Activated T-helper 1 cell treated with anti-CD3 and anti-CD28 coated beads, Interleukin-12 subunit alpha, Interleukin-12 subunit beta, Interleukin-2, Interleukin-4 antibody, amounts not matched to agents 30 ng/mL and 10 ng/mL and 1 ng/mL, durations not matched to agents 14 hours and 24 hours and 36 hours (primary cell): ENCODE measurements around the gene MGST2. TPM values are rescaled to one million over a fixed set of nuclear protein-coding genes. Genes with fewer than 3 reads are reported as not detected.

Experiments used
- DNase-seq: peaks from one replicate; pipeline ENCODE4 v3.0.0; 2021; ENCODE audit warnings: low spot score
- H3K27ac Mint-ChIP-seq: one replicate; pipeline ENCODE4 v1.8.0; 2021; ENCODE audit warnings: mild to moderate bottlenecking, mixed read lengths
- H3K27me3 Mint-ChIP-seq: one replicate; pipeline ENCODE4 v1.8.0; 2022; ENCODE audit warnings: mild to moderate bottlenecking, moderate library complexity, mixed read lengths; ENCODE audit not compliant: insufficient read depth
- H3K36me3 Mint-ChIP-seq: one replicate; pipeline ENCODE4 v1.8.0; 2021; ENCODE audit warnings: low read depth, mixed read lengths
- H3K4me1 Mint-ChIP-seq: one replicate; pipeline ENCODE4 v1.8.0; 2021; ENCODE audit warnings: low read depth, mixed read lengths
- H3K4me3 Mint-ChIP-seq: one replicate; pipeline ENCODE4 v1.8.0; 2021; ENCODE audit warnings: mild to moderate bottlenecking, moderate library complexity, mixed read lengths
- H3K9me3 Mint-ChIP-seq: one replicate; pipeline ENCODE4 v1.8.0; 2021; ENCODE audit warnings: mixed read lengths
- intact Hi-C: fragments of 100-400 bp; cut with micrococcal nuclease; formaldehyde crosslinking; loops from one replicate; pipeline ENCODE4 v1.15.1; 2024
- total RNA-seq: library from RNA; stranded (reverse); gene quantifications from 2 replicates; pipeline ENCODE4 v1.2.3, GENCODE V29; 2022

Gene MGST2
- total RNA-seq, 1 donor from 2014 or later = 22.4 TPM

DNA sequence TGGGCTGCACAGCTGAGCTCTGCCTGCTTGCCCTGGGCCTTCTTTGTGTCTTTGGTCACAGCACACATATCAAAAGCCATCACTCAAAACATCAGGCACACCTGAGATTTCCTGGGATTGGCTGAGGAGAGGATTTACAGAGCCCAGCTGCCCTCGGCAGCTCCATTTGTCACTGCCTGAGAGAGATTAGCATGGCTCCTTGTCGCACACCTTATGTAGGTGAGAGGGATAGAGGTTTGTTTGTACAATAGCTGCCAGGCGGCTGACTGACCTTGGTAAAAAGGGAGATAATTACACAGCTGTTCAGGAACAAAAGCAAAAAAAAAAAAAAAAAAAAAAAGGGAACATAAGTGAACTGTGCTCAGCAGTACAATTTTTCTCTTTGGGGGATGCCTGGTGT is 63.2 kb downstream of the MGST2 start:
- no peaks in the 10 kb centered on the region for H3K4me1 Mint-ChIP-seq
- no peaks in the 10 kb centered on the region for H3K9me3 Mint-ChIP-seq
- peaks cover 11% of the 10 kb centered on the region for H3K27me3 Mint-ChIP-seq
- H3K36me3 Mint-ChIP-seq = no peaks in the 10 kb centered on the region
- no peak overlapping the region for H3K27ac Mint-ChIP-seq
- no peak overlapping the region for H3K4me3 Mint-ChIP-seq
- intact Hi-C loops = no loop called here
- no peak for DNase-seq

DNA sequence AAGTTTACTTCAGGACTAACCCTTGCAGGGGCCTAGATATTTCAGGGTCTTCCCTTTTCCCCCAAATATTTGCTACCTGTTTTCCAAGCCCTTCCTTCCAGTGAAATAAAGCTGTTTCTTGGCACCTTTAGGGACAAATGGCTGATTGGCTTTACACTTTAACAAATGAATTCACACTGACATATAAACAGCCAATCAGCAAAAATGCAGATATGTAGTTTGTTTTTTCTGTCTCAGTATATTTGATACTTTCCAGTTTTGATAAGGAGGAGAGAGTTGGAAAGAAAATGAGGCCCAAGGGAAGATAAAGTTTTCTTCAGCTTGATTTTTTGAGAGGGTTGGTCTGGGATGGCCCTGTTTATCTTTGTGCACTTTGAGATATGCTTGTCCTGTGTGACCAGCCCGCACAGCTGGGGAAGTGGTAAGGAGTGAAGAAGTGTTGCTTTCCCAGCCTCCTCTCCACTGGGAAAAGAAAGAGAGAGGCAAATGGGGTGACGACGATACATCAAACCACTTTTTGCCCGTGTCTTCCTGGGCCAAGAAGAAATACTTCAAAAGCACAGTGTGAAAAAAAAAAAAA is 67.5 kb downstream of the MGST2 start:
- DNase-seq = no peak
- Mint-ChIP-seq H3K4me1 (peaks cover 6% of the 10 kb centered on the region), H3K27me3 (peaks cover 45% of the 10 kb centered on the region), H3K27ac (no peak overlapping the region), H3K9me3 (no peaks in the 10 kb centered on the region), H3K36me3 (no peaks in the 10 kb centered on the region), H3K4me3 (no peak overlapping the region)
- intact Hi-C loops = loop anchor here (5.0 to 10.0 kb wide), 2 partner anchors 282 to 419 kb away; partner anchors contain the start of gene MAML3

DNA sequence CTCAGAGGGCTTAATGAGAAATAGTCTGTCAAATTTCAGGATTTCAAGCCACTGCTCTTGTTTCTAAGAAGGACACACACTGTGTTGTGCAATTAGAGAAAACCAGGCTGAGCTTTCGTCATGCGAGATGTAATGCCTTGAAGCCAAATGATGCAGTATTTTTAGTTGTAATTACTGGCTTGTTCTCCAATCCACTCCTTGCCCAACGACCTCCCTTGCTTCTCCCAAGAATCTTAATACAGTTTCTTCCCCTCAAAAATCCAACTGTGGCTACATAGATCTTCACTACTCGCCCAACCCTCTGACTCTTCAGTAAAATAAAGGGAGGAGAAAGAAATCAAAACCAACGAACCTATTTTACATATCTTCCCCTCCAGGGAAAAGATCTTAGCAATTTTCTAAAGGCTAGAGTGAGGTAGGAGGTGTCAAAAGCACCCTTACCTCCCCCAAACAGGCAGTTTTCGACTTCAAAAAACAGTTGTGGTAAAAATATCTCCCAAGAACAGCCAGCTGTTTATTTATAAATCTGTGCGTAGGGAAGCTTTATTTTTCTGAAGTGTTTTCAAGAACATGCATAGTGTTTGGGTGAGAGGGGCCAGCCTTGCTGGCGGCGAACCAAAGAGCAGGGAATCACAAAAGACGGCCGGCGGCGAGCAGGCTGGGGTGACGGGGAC is 68.7 kb downstream of the MGST2 start:
- Mint-ChIP-seq H3K27me3 (peaks cover 45% of the 10 kb centered on the region), H3K4me3 (peak overlapping the region; percentile 66), H3K9me3 (no peaks in the 10 kb centered on the region), H3K36me3 (no peaks in the 10 kb centered on the region), H3K4me1 (peaks cover 6% of the 10 kb centered on the region), H3K27ac (no peak overlapping the region)
- intact Hi-C loops = loop anchor here (1.0 to 10.0 kb wide), 5 partner anchors 76 to 626 kb away; partner anchors contain the start of gene MAML3
- no peak for DNase-seq

DNA sequence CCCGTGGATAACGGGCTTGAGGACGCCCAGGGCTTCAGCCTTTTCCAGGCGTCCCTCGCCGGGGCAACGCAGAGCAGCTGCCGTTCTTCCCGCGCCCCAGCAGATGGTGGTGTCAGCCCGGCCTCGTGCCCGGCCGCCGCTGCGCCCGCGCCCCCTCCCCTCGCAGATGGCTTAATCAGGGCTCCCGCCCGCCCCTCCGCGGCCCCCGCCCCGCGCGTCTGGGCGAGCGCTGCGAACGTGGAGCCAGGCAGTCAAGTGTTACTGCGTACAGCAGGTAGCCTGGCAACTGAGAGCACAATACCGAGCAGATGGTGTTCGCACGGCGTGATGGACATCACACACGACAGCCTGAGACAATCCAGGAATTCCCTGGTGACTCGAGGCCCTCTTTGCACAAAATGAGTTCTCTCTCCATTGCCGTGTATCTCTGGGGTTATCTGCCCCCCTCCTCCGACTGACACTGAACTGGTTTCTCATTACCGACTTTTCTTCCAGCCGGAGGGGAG is 69.3 kb downstream of the MGST2 start:
- H3K36me3 Mint-ChIP-seq = no peaks in the 10 kb centered on the region
- peaks cover 45% of the 10 kb centered on the region for H3K27me3 Mint-ChIP-seq
- DNase-seq = peak; percentile 42
- intact Hi-C loops = loop anchor here (1.0 to 10.0 kb wide), 8 partner anchors 76 to 625 kb away; partner anchors contain the start of gene MAML3
- no peaks in the 10 kb centered on the region for H3K9me3 Mint-ChIP-seq
- no peak overlapping the region for H3K27ac Mint-ChIP-seq
- peak overlapping the region; percentile 66 for H3K4me3 Mint-ChIP-seq
- peaks cover 6% of the 10 kb centered on the region for H3K4me1 Mint-ChIP-seq

DNA sequence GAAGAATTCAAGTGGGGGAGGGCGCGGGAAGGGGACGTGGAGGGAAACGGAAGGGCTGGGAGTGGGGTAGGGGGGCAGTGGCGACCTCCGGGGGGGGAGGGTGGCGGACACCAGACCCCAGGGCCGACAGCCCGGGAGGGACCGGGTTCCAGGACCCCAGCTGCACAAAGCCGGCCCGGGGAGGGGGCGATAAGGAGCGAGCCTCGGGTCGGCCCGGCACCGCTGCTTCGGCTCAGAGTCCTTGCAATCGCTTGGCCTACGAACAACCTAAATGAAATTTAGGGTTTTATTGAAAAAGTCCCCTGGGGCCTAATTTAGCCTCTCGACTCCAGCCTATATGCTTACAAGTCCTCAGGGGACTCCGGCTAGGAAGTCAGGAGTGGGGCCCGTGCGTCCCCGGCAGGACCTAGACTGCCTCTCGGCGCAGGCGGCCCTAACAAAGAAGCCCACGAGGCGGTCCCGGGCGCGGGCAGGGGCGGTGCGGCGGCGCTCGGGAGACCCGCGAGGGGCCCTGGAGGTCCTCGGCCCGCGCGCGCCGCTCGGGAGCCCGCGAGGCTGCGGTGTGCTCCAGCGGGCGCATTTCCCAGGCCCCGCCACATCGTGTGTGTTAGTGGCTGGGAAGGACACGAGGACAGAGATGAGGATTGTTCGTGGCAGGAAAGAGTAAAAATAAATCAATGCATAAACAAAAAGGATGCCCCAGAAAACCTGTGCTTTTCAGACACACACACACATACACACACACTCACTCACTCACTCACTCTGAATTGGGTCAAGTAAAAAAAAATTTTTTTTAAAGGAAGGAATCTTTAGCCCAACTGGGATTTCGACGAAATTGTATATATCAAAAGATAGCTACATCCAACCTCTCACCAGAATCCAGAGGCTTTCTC is 70.0 kb downstream of the MGST2 start:
- H3K27me3 Mint-ChIP-seq = peaks cover 45% of the 10 kb centered on the region
- intact Hi-C loops = loop anchor here (1.0 to 10.0 kb wide), 6 partner anchors 77 to 591 kb away; no protein-coding TSS in a partner anchor
- H3K4me3 Mint-ChIP-seq = peak overlapping the region; percentile 66
- H3K36me3 Mint-ChIP-seq = no peaks in the 10 kb centered on the region
- H3K27ac Mint-ChIP-seq = no peak overlapping the region
- no peaks in the 10 kb centered on the region for H3K9me3 Mint-ChIP-seq
- DNase-seq = no peak
- H3K4me1 Mint-ChIP-seq = peaks cover 6% of the 10 kb centered on the region

DNA sequence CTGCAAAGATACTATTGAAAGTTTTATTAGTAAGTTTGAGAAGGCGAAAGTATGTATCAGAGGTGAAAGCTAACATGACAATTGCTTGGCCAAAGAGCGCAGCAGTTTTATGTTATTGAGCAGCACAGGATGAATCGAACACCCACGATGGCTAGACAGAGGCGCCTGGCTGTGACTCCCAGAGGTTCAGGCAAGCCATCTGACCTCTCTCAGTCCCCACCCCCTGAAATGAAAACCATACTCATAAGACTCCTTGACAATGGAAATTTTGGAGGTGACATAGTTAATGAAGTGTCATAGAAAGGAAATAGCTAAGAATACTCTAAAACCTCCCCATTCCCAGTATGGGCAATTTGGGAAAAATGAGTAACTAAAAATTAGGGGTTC is 70.6 kb downstream of the MGST2 start:
- Mint-ChIP-seq H3K4me3 (no peak overlapping the region), H3K27me3 (peaks cover 48% of the 10 kb centered on the region)

DNA sequence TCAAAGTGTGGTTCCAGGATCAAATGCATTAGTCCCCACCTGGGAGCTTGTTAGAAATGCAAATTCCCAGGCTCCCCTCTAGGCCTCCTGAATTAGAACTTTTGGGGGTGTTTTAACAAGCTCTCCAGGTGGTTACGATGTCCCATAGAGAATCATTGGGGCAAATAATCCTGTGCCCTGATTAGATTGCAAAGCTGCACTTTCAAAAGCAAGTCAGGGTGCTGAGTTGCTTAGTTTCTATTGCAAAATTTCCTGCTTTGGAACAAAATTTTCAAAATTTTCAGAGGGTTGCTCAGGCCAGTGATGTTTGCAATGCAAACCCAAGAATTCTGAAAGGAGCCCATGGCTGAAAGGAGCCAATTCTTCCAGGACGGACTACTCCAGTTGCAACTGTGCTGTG is 71.0 kb downstream of the MGST2 start:
- Mint-ChIP-seq H3K27ac (no peak overlapping the region), H3K4me1 (peaks cover 6% of the 10 kb centered on the region), H3K36me3 (no peaks in the 10 kb centered on the region), H3K4me3 (no peak overlapping the region), H3K9me3 (no peaks in the 10 kb centered on the region), H3K27me3 (peaks cover 48% of the 10 kb centered on the region)
- DNase-seq = no peak
- intact Hi-C loops = loop anchor here (5.0 to 10.0 kb wide), 2 partner anchors 216 to 278 kb away; no protein-coding TSS in a partner anchor

More for the DNA sequence above, 70.6 kb downstream of the MGST2 start:
- intact Hi-C loops = loop anchor here (5.0 to 10.0 kb wide), 2 partner anchors 216 to 279 kb away; no protein-coding TSS in a partner anchor
- Mint-ChIP-seq H3K4me1 (peaks cover 6% of the 10 kb centered on the region), H3K27ac (no peak overlapping the region), H3K36me3 (no peaks in the 10 kb centered on the region), H3K9me3 (no peaks in the 10 kb centered on the region)
- no peak for DNase-seq

DNA sequence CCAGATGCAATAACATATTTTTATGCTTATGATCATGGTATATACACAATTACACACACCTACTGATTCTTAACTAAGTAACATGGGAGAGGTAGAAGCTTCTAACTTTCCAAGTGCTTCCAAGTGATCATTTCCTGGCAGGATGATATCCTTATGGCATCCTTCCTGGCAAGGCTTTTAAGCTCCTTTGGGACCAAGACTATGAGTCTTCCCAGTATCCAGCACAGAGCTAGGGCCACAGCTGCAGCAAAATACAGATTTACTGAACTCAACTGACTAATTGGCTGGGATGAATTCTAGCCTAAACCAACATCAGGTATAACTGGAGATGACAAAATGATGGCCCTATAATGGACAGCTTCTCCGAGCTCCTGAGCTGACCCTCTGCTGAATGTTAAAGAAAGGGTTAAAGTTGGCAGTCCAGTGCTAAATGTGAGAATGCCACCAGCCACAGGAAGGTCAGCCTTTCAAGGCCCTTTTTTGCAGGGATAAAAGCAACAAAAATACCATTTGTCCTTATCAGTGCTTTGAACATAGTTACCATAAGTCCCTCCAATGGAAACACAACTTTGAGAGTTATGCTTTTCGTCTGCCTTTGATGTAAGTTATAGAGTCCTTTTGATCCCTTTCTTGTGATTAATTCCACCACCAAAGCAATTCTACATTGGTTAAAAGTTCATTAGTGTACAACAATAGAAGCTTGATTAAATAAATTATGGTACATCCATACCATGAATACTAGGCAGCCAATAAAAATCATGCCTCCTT is 73.4 kb downstream of the MGST2 start:
- intact Hi-C loops = loop anchor here (5.0 to 10.0 kb wide), 2 partner anchors 213 to 276 kb away; no protein-coding TSS in a partner anchor
- Mint-ChIP-seq H3K4me1 (peaks cover 6% of the 10 kb centered on the region), H3K9me3 (no peaks in the 10 kb centered on the region), H3K27ac (no peak overlapping the region), H3K36me3 (no peaks in the 10 kb centered on the region), H3K27me3 (peaks cover 36% of the 10 kb centered on the region), H3K4me3 (no peak overlapping the region)
- DNase-seq = no peak

DNA sequence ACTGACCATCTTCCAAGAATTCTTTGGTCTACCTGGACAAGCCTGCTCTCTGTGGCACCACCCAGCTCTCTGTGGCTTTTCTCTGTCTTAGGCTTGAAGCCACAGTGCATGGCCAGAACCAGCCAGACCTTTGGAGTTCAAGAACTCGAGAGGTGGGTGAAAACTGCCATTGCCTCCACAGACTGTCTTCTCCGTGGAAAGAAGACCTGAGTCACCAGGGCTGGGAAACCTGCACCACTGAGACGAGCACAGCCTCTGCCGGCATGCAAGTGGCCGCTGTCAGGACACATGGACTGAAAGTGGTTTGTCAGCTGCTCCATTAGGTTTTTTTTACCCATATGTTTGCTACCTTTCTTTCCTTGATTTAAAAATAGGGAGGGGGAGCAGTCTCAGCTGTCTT is 74.5 kb downstream of the MGST2 start:
- intact Hi-C loops = no loop called here
- Mint-ChIP-seq H3K27ac (no peak overlapping the region), H3K4me1 (no peaks in the 10 kb centered on the region), H3K36me3 (no peaks in the 10 kb centered on the region), H3K27me3 (peaks cover 28% of the 10 kb centered on the region), H3K9me3 (no peaks in the 10 kb centered on the region), H3K4me3 (no peak overlapping the region)
- DNase-seq = no peak

DNA sequence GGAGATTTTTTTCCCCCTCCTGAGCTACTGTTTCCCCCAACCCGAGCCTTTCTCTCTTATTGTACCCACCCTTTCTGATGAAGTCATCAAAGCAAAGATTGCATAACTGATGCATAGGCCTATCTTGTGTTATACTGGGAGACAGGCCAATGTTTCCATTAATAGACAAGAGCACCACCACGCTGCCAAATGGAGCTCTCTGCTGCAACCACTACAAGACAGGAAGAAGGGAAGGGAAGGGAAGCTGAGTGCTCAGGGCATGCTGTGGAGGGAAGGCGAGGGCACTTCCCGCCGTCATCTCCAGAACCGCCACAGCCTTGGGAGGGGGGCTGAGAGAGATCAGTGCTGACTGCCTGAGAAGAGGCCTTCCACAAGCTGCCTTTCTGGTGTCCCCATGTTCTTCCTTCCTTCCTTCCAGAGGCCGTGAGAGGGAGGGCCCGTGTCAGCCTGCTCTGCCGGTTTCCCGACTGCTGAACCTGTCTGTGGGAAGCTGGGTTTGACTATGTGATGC is 75.0 kb downstream of the MGST2 start:
- Mint-ChIP-seq H3K27me3 (peaks cover 27% of the 10 kb centered on the region), H3K36me3 (no peaks in the 10 kb centered on the region), H3K9me3 (no peaks in the 10 kb centered on the region), H3K4me3 (no peak overlapping the region), H3K4me1 (no peaks in the 10 kb centered on the region), H3K27ac (no peak overlapping the region)
- no peak for DNase-seq
- intact Hi-C loops = no loop called here

DNA sequence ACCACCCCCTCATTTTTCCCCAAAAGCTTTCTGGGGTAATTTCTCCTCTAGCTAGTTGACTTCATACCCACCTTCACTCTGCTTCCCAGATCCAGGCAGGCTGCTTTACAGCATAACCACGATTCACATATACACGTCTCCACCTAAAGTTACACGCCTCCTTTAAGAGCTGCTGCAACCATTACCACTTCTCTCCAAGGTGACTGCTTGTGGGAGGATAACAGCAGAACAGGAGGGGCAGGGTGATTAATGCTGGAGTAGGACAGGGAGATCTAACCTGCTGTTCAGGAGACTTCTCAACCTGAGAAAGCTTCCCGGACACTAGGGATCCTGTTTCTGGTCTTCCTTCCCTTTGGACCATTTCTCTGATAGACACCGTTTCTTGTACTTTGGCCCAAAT is 77.4 kb downstream of the MGST2 start:
- intact Hi-C loops = no loop called here
- Mint-ChIP-seq H3K27ac (no peak overlapping the region), H3K4me3 (no peak overlapping the region), H3K27me3 (peaks cover 3% of the 10 kb centered on the region), H3K36me3 (no peaks in the 10 kb centered on the region), H3K9me3 (no peaks in the 10 kb centered on the region), H3K4me1 (no peaks in the 10 kb centered on the region)
- no peak for DNase-seq

DNA sequence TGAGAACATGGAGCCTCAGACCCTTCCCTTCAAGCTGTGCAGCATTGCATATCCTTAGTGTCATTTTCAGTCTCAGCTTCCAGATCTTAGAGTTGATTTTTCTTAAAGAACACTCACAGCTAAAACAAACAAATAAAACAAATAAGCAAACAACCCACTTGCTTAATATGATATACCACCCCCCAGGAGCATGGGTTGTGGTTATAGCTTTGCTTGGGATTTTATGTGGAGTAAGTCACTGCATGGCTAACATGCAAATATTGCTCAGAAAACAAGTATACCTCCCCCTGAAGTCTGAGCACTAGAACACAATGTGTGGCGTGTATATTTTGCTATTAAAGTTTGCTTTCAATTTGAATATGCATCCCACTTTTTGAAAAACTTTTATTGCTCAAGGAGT is 78.6 kb downstream of the MGST2 start:
- no peak for DNase-seq
- H3K36me3 Mint-ChIP-seq = no peaks in the 10 kb centered on the region
- H3K9me3 Mint-ChIP-seq = no peaks in the 10 kb centered on the region
- no peak overlapping the region for H3K27ac Mint-ChIP-seq
- intact Hi-C loops = no loop called here
- H3K4me1 Mint-ChIP-seq = no peaks in the 10 kb centered on the region
- H3K27me3 Mint-ChIP-seq = peaks cover 3% of the 10 kb centered on the region
- H3K4me3 Mint-ChIP-seq = no peak overlapping the region
